ENCODE results near the gene GYPB. TPM values are rescaled to one million over a fixed set of nuclear protein-coding genes. Genes with fewer than 3 reads are reported as not detected.
"Not testable (repeated sequence)": the region's sequence is repeated elsewhere in the genome, so short reads cannot be mapped to it uniquely, and the experiment has no call there.

The GYPB gene
- total and polyA plus RNA-seq, 9 of the 15 experiments (the other 6 are each of a cell fraction or from before 2014, with no cell fraction given) = 16.9 to 205 (median 65.8) TPM

- DNase-seq (ENCODE audit: extremely low read depth in 1 of 4, low spot score in 3 of 4) = peak in 2 of 4 experiments; percentile 40 to 83
- H3K79me2 ChIP-seq (ENCODE audit: control insufficient read depth, insufficient read depth, low read length); H3K36me3 ChIP-seq (ENCODE audit: control insufficient read depth, insufficient read depth, low read length); H4K20me1 ChIP-seq (replicated peaks; ENCODE audit: control insufficient read depth, insufficient read depth, low read length); CTCF ChIA-PET (ENCODE audit: low intra/inter-chr PET ratio); H3K27ac ChIP-seq (ENCODE audit: extremely low read depth, low read depth, low read length); H3K4me3 ChIP-seq; BruUV-seq (replicated peaks); H3K9me1 ChIP-seq (ENCODE audit: control insufficient read depth, insufficient read depth, low read length); H2AFZ ChIP-seq (ENCODE audit: low read depth, low read length); POLR2A ChIA-PET; H3K27me3 ChIP-seq (ENCODE audit: control insufficient read depth in 2 of 2, insufficient read depth in 2 of 2, low read length in 2 of 2); H3K9me3 ChIP-seq (replicated peaks; ENCODE audit: control insufficient read depth, insufficient read depth, low read depth, low read length); H3K4me2 ChIP-seq (ENCODE audit: insufficient read depth, low read length); H3K4me1 ChIP-seq (replicated peaks in 1 of 2; ENCODE audit: control insufficient read depth in 2 of 2, insufficient read depth in 2 of 2, low read length in 2 of 2); in situ Hi-C loops (cut with MboI); H3K9ac ChIP-seq (ENCODE audit: insufficient read depth in 1 of 2, low read depth in 2 of 2, low read length in 2 of 2); intact Hi-C loops (cut with micrococcal nuclease); TF ChIP-seq TEAD4 (CRISPR knock-in tag; IDR thresholded peaks at IDR 0.05; ENCODE audit: borderline replicate concordance): not testable (repeated sequence)
- peak; percentile 69 for FAIRE-seq
- ATAC-seq = peak; percentile 91
- TF ChIP-seq POLR2AphosphoS5 (IDR thresholded peaks at IDR 0.05; ENCODE audit: control insufficient read depth, insufficient read depth, low read depth, low read length) (peak; percentile 82; the same call in 1 of the 2 replicates), MLLT1 (IDR thresholded peaks at IDR 0.05) (0 out of 4 replicates have a peak, but pooled peaks have one; percentile 16 to 58), SMAD4 (CRISPR knock-in tag; conservative IDR thresholded peaks at IDR 0.05) (peak; percentile 93), TEAD4 (IDR thresholded peaks at IDR 0.05; ENCODE audit: low read length) (peak; percentile 94), PKNOX1 (IDR thresholded peaks at IDR 0.05) (peak; percentile 92), HDAC1 (IDR thresholded peaks at IDR 0.05) (peak in 1 of 2 experiments; percentile 58; a peak in 2 of 4 replicates), KDM1A (IDR thresholded peaks at IDR 0.05) (peak; percentile 80 to 87), NFIC (IDR thresholded peaks at IDR 0.05) (peak; percentile 83), ZBTB7A (IDR thresholded peaks at IDR 0.05; ENCODE audit: borderline replicate concordance, control insufficient read depth, low read depth, low read length) (peak; percentile 59; the same call in 1 of the 2 replicates), ZBTB2 (IDR thresholded peaks at IDR 0.05) (peak; percentile 61; the same call in 1 of the 2 replicates), MAZ (CRISPR knock-in tag; conservative IDR thresholded peaks at IDR 0.05 in 1 of 2, IDR thresholded peaks at IDR 0.05 in 1 of 2) (peak in 1 of 2 experiments; percentile 28; a peak in 1 of 4 replicates), RCOR1 (IDR thresholded peaks at IDR 0.05; ENCODE audit: borderline replicate concordance in 1 of 2, low read depth in 2 of 2, low read length in 2 of 2) (peak in 1 of 2 experiments; percentile 75; a peak in 2 of 4 replicates), CTBP1 (IDR thresholded peaks at IDR 0.05; ENCODE audit: borderline replicate concordance) (peak; percentile 49; the same call in 1 of the 2 replicates), KLF16 (IDR thresholded peaks at IDR 0.05) (peak; percentile 91), TRIM24 (IDR thresholded peaks at IDR 0.05) (peak; percentile 72 to 84), CREM (IDR thresholded peaks at IDR 0.05; ENCODE audit: low read depth) (peak; percentile 60), ARID1B (IDR thresholded peaks at IDR 0.05) (peak; percentile 92), TBL1XR1 (IDR thresholded peaks at IDR 0.05; ENCODE audit: low read length in 2 of 2) (peak in 1 of 2 experiments; percentile 26; a peak in 1 of 4 replicates), NCOR1 (IDR thresholded peaks at IDR 0.05) (peak; percentile 88), MTA1 (IDR thresholded peaks at IDR 0.05; ENCODE audit: borderline replicate concordance) (0 out of 2 replicates have a peak, but pooled peaks have one; percentile 30)
Observed at GRCh38 chr4:143975527-143975926, 43.7 kb downstream of the GYPB start.
